WTC11 (cell line): ENCODE results near the gene TMEM225B. TPM values are rescaled to one million over a fixed set of nuclear protein-coding genes. Genes with fewer than 3 reads are reported as not detected.

Source experiments
- ATAC-seq: fragments of 200-7000 bp; cut with Tn5 transposase; 2 replicates; pipeline ENCODE4 v1.10.0; 2021; ENCODE audit warnings: mild to moderate bottlenecking, moderate library complexity
- CTCF ChIA-PET: fragments of 300-600 bp; sonication (Branson Sonifier 250); formaldehyde crosslinking; loops from one replicate; lab custom pipeline; 2021; ENCODE audit warnings: antibody characterized with exemption; lab: Charles Lee
- POLR2A ChIA-PET: fragments of 350-600 bp; sonication (Branson Sonifier 250); formaldehyde crosslinking; loops from one replicate; lab custom pipeline; 2021; ENCODE audit warnings: antibody characterized with exemption; lab: Charles Lee
- DNase-seq: peaks from one replicate; pipeline ENCODE4 v3.0.0; 2021; ENCODE audit warnings: low spot score
- H3K27ac Mint-ChIP-seq: 2 replicates; pipeline ENCODE4 v1.8.0; 2021; ENCODE audit warnings: mixed read lengths
- H3K27me3 Mint-ChIP-seq: 2 replicates; pipeline ENCODE4 v1.8.0; 2021; ENCODE audit warnings: low read depth, mild to moderate bottlenecking, moderate library complexity, mixed read lengths
- H3K36me3 Mint-ChIP-seq: 2 replicates; pipeline ENCODE4 v1.8.0; 2021; ENCODE audit warnings: mixed read lengths
- H3K4me1 Mint-ChIP-seq: 2 replicates; pipeline ENCODE4 v1.8.0; 2022; ENCODE audit warnings: mixed read lengths
- H3K4me3 Mint-ChIP-seq: 2 replicates; pipeline ENCODE4 v1.8.0; 2021; ENCODE audit warnings: mild to moderate bottlenecking, moderate library complexity, mixed read lengths
- H3K9me3 Mint-ChIP-seq: 2 replicates; pipeline ENCODE4 v1.8.0; 2021; ENCODE audit warnings: mixed read lengths
- ARID4B ChIP-seq: sonication (generic); formaldehyde crosslinking; IDR thresholded peaks from 2 replicates; pipeline ENCODE4 v1.8.0; 2023; ENCODE audit warnings: missing genetic modification reagents, mild to moderate bottlenecking, borderline replicate concordance
- ATF3 ChIP-seq: sonication (generic); formaldehyde crosslinking; conservative IDR thresholded peaks from 2 replicates; pipeline ENCODE4 v1.8.1; 2022; ENCODE audit warnings: mild to moderate bottlenecking, missing genetic modification reagents
- ELF4 ChIP-seq: sonication (generic); formaldehyde crosslinking; IDR thresholded peaks from 2 replicates; pipeline ENCODE4 v1.8.1; 2022; ENCODE audit warnings: low read depth, mild to moderate bottlenecking, moderate library complexity, missing genetic modification reagents
- ESRRA ChIP-seq: sonication (generic); formaldehyde crosslinking; IDR thresholded peaks from 2 replicates; pipeline ENCODE4 v1.8.1; 2022; ENCODE audit warnings: mild to moderate bottlenecking, missing genetic modification reagents, borderline replicate concordance
- ETV6 ChIP-seq: sonication (generic); formaldehyde crosslinking; IDR thresholded peaks from 2 replicates; pipeline ENCODE4 v1.8.1; 2022; ENCODE audit warnings: mild to moderate bottlenecking, missing genetic modification reagents
- FOXP1 ChIP-seq: sonication (generic); formaldehyde crosslinking; IDR thresholded peaks from 2 replicates; pipeline ENCODE4 v1.8.0; 2022; ENCODE audit warnings: missing genetic modification reagents, mild to moderate bottlenecking, moderate library complexity, borderline replicate concordance
- GTF2I ChIP-seq: fragments of 250-450 bp; sonication (Bioruptor Pico); conservative IDR thresholded peaks from 2 replicates; pipeline ENCODE4 v1.4.0; 2021; ENCODE audit warnings: mild to moderate bottlenecking
- MYBL2 ChIP-seq: sonication (generic); formaldehyde crosslinking; IDR thresholded peaks from 2 replicates; pipeline ENCODE4 v1.8.1; 2023; ENCODE audit warnings: mild to moderate bottlenecking, moderate library complexity, missing genetic modification reagents
- NR3C1 ChIP-seq: sonication (generic); formaldehyde crosslinking; conservative IDR thresholded peaks from 2 replicates; pipeline ENCODE4 v1.8.1; 2023; ENCODE audit warnings: low read depth, mild to moderate bottlenecking, missing genetic modification reagents
- OVOL2 ChIP-seq: fragments of 250-450 bp; sonication (Bioruptor Pico); IDR thresholded peaks from 2 replicates; pipeline ENCODE4 v1.9.0; 2021; ENCODE audit warnings: mild to moderate bottlenecking, borderline replicate concordance
- RELA ChIP-seq: sonication (generic); formaldehyde crosslinking; IDR thresholded peaks from 2 replicates; pipeline ENCODE4 v1.8.1; 2022; ENCODE audit warnings: missing genetic modification reagents, mild to moderate bottlenecking, borderline replicate concordance
- RORB ChIP-seq: fragments of 250-450 bp; sonication (Bioruptor Pico); IDR thresholded peaks from 2 replicates; pipeline ENCODE4 v1.9.0; 2021; ENCODE audit warnings: mild to moderate bottlenecking
- SMAD4 ChIP-seq: sonication (generic); formaldehyde crosslinking; IDR thresholded peaks from 2 replicates; pipeline ENCODE4 v1.8.0; 2022; ENCODE audit warnings: mild to moderate bottlenecking, missing genetic modification reagents
- STAT6 ChIP-seq: sonication (generic); formaldehyde crosslinking; conservative IDR thresholded peaks from 2 replicates; pipeline ENCODE4 v1.8.1; 2023; ENCODE audit warnings: mild to moderate bottlenecking, low read depth, missing genetic modification reagents, moderate library complexity
- ZBTB21 ChIP-seq: sonication (generic); formaldehyde crosslinking; IDR thresholded peaks from 2 replicates; pipeline ENCODE4 v1.8.1; 2023; ENCODE audit warnings: mild to moderate bottlenecking, missing genetic modification reagents, borderline replicate concordance
- ZNF121 ChIP-seq: sonication (generic); formaldehyde crosslinking; IDR thresholded peaks from 2 replicates; pipeline ENCODE4 v1.8.0; 2023; ENCODE audit warnings: missing genetic modification reagents
- ZNF219 ChIP-seq: sonication (generic); formaldehyde crosslinking; IDR thresholded peaks from 2 replicates; pipeline ENCODE4 v1.8.0; 2023; ENCODE audit warnings: missing genetic modification reagents, mild to moderate bottlenecking, borderline replicate concordance
- ZNF317 ChIP-seq: sonication (generic); formaldehyde crosslinking; IDR thresholded peaks from 2 replicates; pipeline ENCODE4 v1.8.1; 2023; ENCODE audit warnings: low read depth, mild to moderate bottlenecking, moderate library complexity, missing genetic modification reagents, borderline replicate concordance
- ZNF671 ChIP-seq: fragments of 250-450 bp; sonication (Bioruptor Pico); IDR thresholded peaks from 2 replicates; pipeline ENCODE4 v1.8.0; 2021; ENCODE audit warnings: mild to moderate bottlenecking
- total RNA-seq: library from RNA; stranded (reverse); gene quantifications from 3 replicates; pipeline ENCODE4 v1.2.3, GENCODE V29; 2021

The TMEM225B gene
- total RNA-seq, 1 experiment from 2014 or later = 0.81 TPM

- TF ChIP-seq ZNF219 (CRISPR knock-in tag) (peak; percentile 88; the same call in 1 of the 2 replicates), ESRRA (CRISPR knock-in tag) (peak; percentile 83; the same call in 1 of the 2 replicates), FOXP1 (CRISPR knock-in tag) (peak; percentile 94), ZNF317 (CRISPR knock-in tag) (peak; percentile 60; the same call in 1 of the 2 replicates), SMAD4 (peak; percentile 35; the same call in 1 of the 2 replicates), ETV6 (peak; percentile 52; the same call in 1 of the 2 replicates), ZNF121 (CRISPR knock-in tag) (0 out of 2 replicates have a peak, but pooled peaks have one; percentile 9), ARID4B (peak; percentile 97), GTF2I (CRISPR knock-in tag) (no peak), STAT6 (CRISPR knock-in tag) (no peak)
These were observed 18.5 kb downstream of the TMEM225B start, which contains the start of gene ZSCAN25 (continued) for GRCh38 chr7:99616359-99617191.

GRCh38 chr7:99617192-99617781, 19.2 kb downstream of the TMEM225B start:
- peaks cover 37% of the 10 kb centered on the region for H3K36me3 Mint-ChIP-seq
- peaks cover 8% of the 10 kb centered on the region for H3K27me3 Mint-ChIP-seq
- peak overlapping the region; percentile 95 for H3K4me3 Mint-ChIP-seq
- peak overlapping the region; percentile 53; the same call in 1 of the 2 replicates for H3K27ac Mint-ChIP-seq
- DNase-seq (no peak), ATAC-seq (peak; percentile 38; the same call in 1 of the 2 replicates)
- peaks cover 11% of the 10 kb centered on the region for H3K4me1 Mint-ChIP-seq
- H3K9me3 Mint-ChIP-seq = no peaks in the 10 kb centered on the region; the same call in 1 of the 2 replicates
- CTCF ChIA-PET = interaction anchor here (0.9 to 2.5 kb wide), 9 partner anchors 13 to 373 kb away, joined by 3 to 33 read pairs (median 10); partner anchors contain the start of genes TMEM225B, TRIM4, ZKSCAN5 and ZNF655
- POLR2A ChIA-PET = interaction anchor here (0.5 to 1.7 kb wide), 2 partner anchors 12 to 465 kb away, joined by 3 to 5 read pairs; no protein-coding TSS in a partner anchor
- TF ChIP-seq ZNF671 (CRISPR knock-in tag) = no peak
- TF ChIP-seq MYBL2 (CRISPR knock-in tag) = no peak
- 0 out of 2 replicates have a peak, but pooled peaks have one; percentile 2 for TF ChIP-seq ELF4
- no peak for TF ChIP-seq ATF3
- TF ChIP-seq ZBTB21 (CRISPR knock-in tag) = no peak
- TF ChIP-seq OVOL2 (CRISPR knock-in tag) = no peak
- no peak for TF ChIP-seq RELA (CRISPR knock-in tag)
- TF ChIP-seq NR3C1 (CRISPR knock-in tag) = no peak
- TF ChIP-seq RORB (CRISPR knock-in tag) = no peak
